ENCODE measurements around the gene TDG. TPM values are rescaled to one million over a fixed set of nuclear protein-coding genes. Genes with fewer than 3 reads are reported as not detected.

Gene TDG
- 21.5 to 31.5 TPM (median 25.0 TPM) in 5 replicates for total RNA-seq (2022; extraction: Qiagen RNA extraction)

DNA sequence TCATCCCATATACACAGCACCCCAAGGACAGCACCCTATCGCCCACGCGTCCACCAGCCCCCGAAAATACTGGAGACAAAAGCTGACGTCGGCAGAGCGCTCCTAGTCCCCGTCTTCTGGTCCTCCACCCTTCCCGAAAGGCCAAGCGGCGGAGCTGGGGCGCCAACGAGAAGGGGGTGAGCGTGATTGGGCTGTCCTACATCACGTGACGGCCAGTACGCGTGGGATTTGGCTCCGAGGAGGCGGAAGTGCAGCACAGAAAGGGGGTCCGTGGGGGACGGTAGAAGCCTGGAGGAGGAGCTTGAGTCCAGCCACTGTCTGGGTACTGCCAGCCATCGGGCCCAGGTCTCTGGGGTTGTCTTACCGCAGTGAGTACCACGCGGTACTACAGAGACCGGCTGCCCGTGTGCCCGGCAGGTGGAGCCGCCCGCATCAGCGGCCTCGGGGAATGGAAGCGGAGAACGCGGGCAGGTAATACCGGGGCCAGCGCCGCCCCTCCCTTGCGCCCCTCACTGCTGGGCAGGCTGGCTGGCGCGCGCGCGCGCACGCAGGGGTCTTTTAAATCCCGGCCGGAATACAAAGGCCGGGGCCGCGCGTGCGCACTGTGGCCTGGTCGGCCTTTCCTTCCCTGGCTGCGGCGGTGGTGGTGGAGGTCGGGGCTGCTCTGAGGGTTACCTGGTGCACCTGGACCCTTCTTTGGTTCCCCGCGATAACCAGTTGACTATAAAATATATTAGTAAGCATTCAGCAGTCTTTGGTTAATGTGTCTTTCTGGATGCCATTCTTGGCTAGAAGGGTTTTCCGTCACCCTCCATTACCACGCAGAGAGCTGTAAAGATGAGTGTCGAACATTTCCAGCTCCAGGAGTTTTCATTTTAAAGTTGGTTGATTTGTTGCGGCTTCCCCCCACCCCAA, at the start of gene TDG:
Gene TDG (plus strand): TSS at position 283 of the 915 bp plus-strand sequence. CDS start 166 bp downstream, at position 449.

DNA sequence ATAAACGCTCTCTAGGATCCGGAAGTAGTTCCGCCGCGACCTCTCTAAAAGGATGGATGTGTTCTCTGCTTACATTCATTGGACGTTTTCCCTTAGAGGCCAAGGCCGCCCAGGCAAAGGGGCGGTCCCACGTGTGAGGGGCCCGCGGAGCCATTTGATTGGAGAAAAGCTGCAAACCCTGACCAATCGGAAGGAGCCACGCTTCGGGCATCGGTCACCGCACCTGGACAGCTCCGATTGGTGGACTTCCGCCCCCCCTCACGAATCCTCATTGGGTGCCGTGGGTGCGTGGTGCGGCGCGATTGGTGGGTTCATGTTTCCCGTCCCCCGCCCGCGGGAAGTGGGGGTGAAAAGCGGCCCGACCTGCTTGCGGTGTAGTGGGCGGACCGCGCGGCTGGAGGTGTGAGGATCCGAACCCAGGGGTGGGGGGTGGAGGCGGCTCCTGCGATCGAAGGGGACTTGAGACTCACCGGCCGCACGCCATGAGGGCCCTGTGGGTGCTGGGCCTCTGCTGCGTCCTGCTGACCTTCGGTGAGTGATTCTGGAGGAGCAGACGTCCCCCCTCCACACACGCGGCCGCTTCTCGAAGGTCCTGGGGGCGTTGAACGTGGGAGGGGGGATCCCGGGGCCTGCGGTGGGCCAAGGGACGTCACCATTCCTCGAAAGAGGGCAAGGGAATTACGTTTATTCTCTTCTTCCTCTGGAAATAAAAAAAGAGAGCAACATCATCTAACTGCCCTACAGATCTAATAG, 35.5 kb upstream of the TDG start, which contains the start of gene HSP90B1:
Gene HSP90B1 (plus strand): TSS at position 377 of the 753 bp plus-strand sequence. CDS start 106 bp downstream, at position 483.

Other genes starting within 250 kb of the TDG start
- 24.5 to 31.2 TPM (median 25.7 TPM) in 5 replicates for gene NT5DC3, start 124.6 kb upstream of the TDG start, total RNA-seq (2022; extraction: Qiagen RNA extraction)
- 499 to 692 TPM (median 561 TPM) in 5 replicates for gene HSP90B1, start 35.5 kb upstream of the TDG start, total RNA-seq (2022; extraction: Qiagen RNA extraction)
- gene GLT8D2, start 84.3 kb downstream of the TDG start, total RNA-seq (2022; extraction: Qiagen RNA extraction): 0.19 to 0.34 TPM (median 0.23 TPM) in 5 replicates
- gene HCFC2, start 98.7 kb downstream of the TDG start, total RNA-seq (2022; extraction: Qiagen RNA extraction): 4.6 to 5.5 TPM (median 4.9 TPM) in 5 replicates
- 21.3 to 26.0 TPM (median 23.8 TPM) in 5 replicates for gene NFYB, start 172.3 kb downstream of the TDG start, total RNA-seq (2022; extraction: Qiagen RNA extraction)
- gene TXNRD1, start 249.9 kb downstream of the TDG start, total RNA-seq (2022; extraction: Qiagen RNA extraction): 611 to 915 TPM (median 668 TPM) in 5 replicates